GM12878 (cell line): Measurements from ENCODE around the gene ZNF480. TPM values are rescaled to one million over a fixed set of nuclear protein-coding genes. Genes with fewer than 3 reads are reported as not detected.

Experiments used
- ATAC-seq: fragments of 200-7000 bp; cut with Tn5 transposase; 3 replicates; pipeline ENCODE4 v1.9.1; 2020; ENCODE audit warnings: mild to moderate bottlenecking, moderate library complexity
- BruUV-seq: library from RNA; stranded (reverse); fragments of 400-500 nt; replicated peaks from 2 replicates; lab custom pipeline; 2021; lab: Mats Ljungman, UMichigan
- CTCF ChIA-PET: fragments of 300-600 bp; sonication (Branson Sonifier 250); formaldehyde crosslinking; extraction: SDS; loops from one replicate; lab custom pipeline; 2021; ENCODE audit warnings: inconsistent platforms; lab: Yijun Ruan, JAX
- POLR2A ChIA-PET: fragments of 350-600 bp; formaldehyde crosslinking; extraction: SDS; loops from one replicate; lab custom pipeline; 2021; ENCODE audit warnings: inconsistent platforms; lab: Charles Lee
- RAD21 ChIA-PET: fragments of 300-600 bp; sonication (Branson Sonifier 250); formaldehyde crosslinking; loops from one replicate; lab custom pipeline; 2023; ENCODE audit warnings: antibody characterized with exemption; ENCODE audit not compliant: unreplicated experiment; lab: Charles Lee
- SMC1A ChIA-PET: fragments of 300-600 bp; sonication (Branson Sonifier 250); formaldehyde crosslinking; loops from one replicate; lab custom pipeline; 2023; ENCODE audit not compliant: unreplicated experiment, uncharacterized antibody; lab: Charles Lee
- DNase-seq: peaks from one replicate; pipeline ENCODE4 v3.0.0-alpha.2; 2011; ENCODE audit warnings: low read depth, low spot score
- FAIRE-seq: peaks from 3 replicates; lab custom pipeline; 2011; peaks lifted over from hg19 to GRCh38; lab: Jason Lieb, UNC
- H2AFZ ChIP-seq: 2 replicates; pipeline ENCODE4 v1.6.0; 2011; ENCODE audit warnings: low read depth, low read length, control low read depth; ENCODE audit not compliant: control insufficient read depth
- H3K27ac ChIP-seq: 2 replicates; pipeline ENCODE4 v1.5.1; 2011; ENCODE audit warnings: control low read depth; ENCODE audit not compliant: control insufficient read depth, insufficient read depth
- H3K27me3 ChIP-seq, 2 experiments: replicated peaks in 1 of 2; 2 replicates each; pipeline versions ENCODE4 v1.6.0 to v1.6.1; 2011; ENCODE audit warnings: low read length in 1 of 2; ENCODE audit not compliant: control insufficient read depth in 2 of 2, insufficient read depth in 2 of 2
- H3K36me3 ChIP-seq, 2 experiments: 2 replicates each; pipeline ENCODE4 v1.5.1; 2011; ENCODE audit warnings: low read length in 1 of 2; ENCODE audit not compliant: control insufficient read depth in 2 of 2, insufficient read depth in 2 of 2
- H3K4me1 ChIP-seq: 2 replicates; pipeline ENCODE4 v1.6.1; 2011; ENCODE audit warnings: mild to moderate bottlenecking, low read length, moderate library complexity, mixed read lengths; ENCODE audit not compliant: control insufficient read depth, insufficient read depth
- H3K4me2 ChIP-seq: 2 replicates; pipeline ENCODE4 v1.6.0; 2011; ENCODE audit warnings: control low read depth; ENCODE audit not compliant: control insufficient read depth, insufficient read depth
- H3K4me3 ChIP-seq: fragments of 200-600 bp; sonication (generic); 2 replicates; pipeline ENCODE4 v1.5.1; 2016
- H3K79me2 ChIP-seq: 2 replicates; pipeline ENCODE4 v1.6.0; 2011; ENCODE audit warnings: low read length; ENCODE audit not compliant: control insufficient read depth, insufficient read depth
- H3K9ac ChIP-seq: 2 replicates; pipeline ENCODE4 v1.8.0; 2011; ENCODE audit warnings: low read length, control low read depth, mixed read lengths; ENCODE audit not compliant: control insufficient read depth, insufficient read depth
- H3K9me3 ChIP-seq: replicated peaks from 3 replicates; pipeline ENCODE4 v1.5.1; 2011; ENCODE audit warnings: mild to moderate bottlenecking, low read length; ENCODE audit not compliant: control insufficient read depth, insufficient read depth
- H4K20me1 ChIP-seq: 2 replicates; pipeline ENCODE4 v1.6.0; 2011; ENCODE audit not compliant: control insufficient read depth, insufficient read depth
- ASH2L ChIP-seq: fragments of 300-600, 200-600 bp; sonication (generic); IDR thresholded peaks from 2 replicates; pipeline ENCODE4 v1.6.1; 2017; ENCODE audit warnings: low read depth, mild to moderate bottlenecking, borderline replicate concordance
- CBFB ChIP-seq: IDR thresholded peaks from 2 replicates; pipeline ENCODE4 v1.6.1; 2016; ENCODE audit warnings: antibody characterized with exemption, low read depth
- EZH2 ChIP-seq: IDR thresholded peaks from 2 replicates; pipeline ENCODE4 v1.6.1; 2012; ENCODE audit warnings: low read depth, mild to moderate bottlenecking, control low read depth, inconsistent platforms, low read length, borderline replicate concordance; ENCODE audit not compliant: control insufficient read depth
- JUND ChIP-seq: IDR thresholded peaks from 2 replicates; pipeline ENCODE4 v1.6.1; 2012; ENCODE audit warnings: low read depth, mild to moderate bottlenecking, low read length, improper control_type of control experiment, moderate library complexity
- MTA2 ChIP-seq: fragments of 450-650 bp; IDR thresholded peaks from 2 replicates; pipeline ENCODE4 v1.6.1; 2016; ENCODE audit warnings: low read depth, mild to moderate bottlenecking, moderate library complexity
- NFYB ChIP-seq: IDR thresholded peaks from 2 replicates; pipeline ENCODE4 v1.6.1; 2011; ENCODE audit warnings: low read depth, mild to moderate bottlenecking, low read length, improper control_type of control experiment, moderate library complexity; ENCODE audit not compliant: insufficient read depth
- RAD51 ChIP-seq: fragments of 450-650 bp; IDR thresholded peaks from 2 replicates; pipeline ENCODE4 v1.6.1; 2016; ENCODE audit warnings: moderate library complexity, mild to moderate bottlenecking, inconsistent platforms
- RB1 ChIP-seq: fragments of 450-650 bp; formaldehyde crosslinking; IDR thresholded peaks from 2 replicates; pipeline ENCODE4 v1.6.1; 2017; ENCODE audit warnings: mild to moderate bottlenecking, borderline replicate concordance
- SUPT20H ChIP-seq: IDR thresholded peaks from 2 replicates; pipeline ENCODE4 v1.6.1; 2011; ENCODE audit warnings: low read depth, mild to moderate bottlenecking, low read length, moderate library complexity, borderline replicate concordance; ENCODE audit not compliant: control insufficient read depth
- SUZ12 ChIP-seq: fragments of 200-600 bp; sonication (generic); IDR thresholded peaks from one replicate; pipeline ENCODE4 v1.6.1; 2018; ENCODE audit warnings: antibody characterized with exemption, mild to moderate bottlenecking; ENCODE audit not compliant: unreplicated experiment
- ZNF217 ChIP-seq: fragments of 450-650 bp; IDR thresholded peaks from 2 replicates; pipeline ENCODE4 v1.6.1; 2017; ENCODE audit warnings: antibody characterized with exemption, mild to moderate bottlenecking
- WGBS: methylation state at CpG from one replicate; pipeline ENCODE4 v1.1.6; 2016; ENCODE audit warnings: low lambda C conversion rate; ENCODE audit not compliant: insufficient replicate concordance, insufficient coverage; ENCODE audit errors: missing lambda C conversion rate; 5-methylcytosine and 5-hydroxymethylcytosine counted together
- in situ Hi-C: fragments of 300-500 bp; cut with MboI; formaldehyde crosslinking; loops from 9 replicates; pipeline ENCODE4 v1.14.3; 2018; ENCODE audit warnings: mixed read lengths
- intact Hi-C: fragments of 100-400 bp; cut with micrococcal nuclease; formaldehyde crosslinking; loops from one replicate; pipeline ENCODE4 v1.14.2; 2022; ENCODE audit not compliant: unreplicated experiment
- polyA plus RNA-seq, 11 experiments: library from polyadenylated mRNA; depleted of rRNA in 4 of 11; unstranded in 6 of 11; stranded (reverse) in 5 of 11; fragments of >200 nt; fragmentation: Nextera tagmentation in 4 of 11; fragmentation: Illumina TruSeq in 1 of 11; extraction: Ambion mirVana in 4 of 11; extraction: Trizol in 1 of 11; gene quantifications; 1 replicate in 1 of 11; 2 replicates in 10 of 11; pipeline versions ENCODE4 v1.2.1 to v1.2.3, GENCODE V29; 2011 to 2016; ENCODE audit warnings: inconsistent platforms in 2 of 11, missing spikeins in 2 of 11, low read depth in 1 of 11
- total RNA-seq, 4 experiments: library from RNA; depleted of rRNA in 3 of 4; stranded (reverse); fragments of >200 nt in 3 of 4; fragmentation: Illumina TruSeq in 1 of 4; extraction: Trizol in 1 of 4; gene quantifications; 2 replicates each; pipeline versions ENCODE4 v1.2.1 to v1.2.3, GENCODE V29; 2013 to 2021
- TF ChIP-seq, protein P1 (sequence below): IDR thresholded peaks from 2 replicates; pipeline ENCODE4 v1.6.1; 2011; ENCODE audit warnings: borderline replicate concordance, low read depth, mild to moderate bottlenecking, moderate library complexity, low read length; ENCODE audit not compliant: insufficient read depth, poor library complexity, severe bottlenecking
- TF ChIP-seq, protein P2 (sequence below): fragments of 450-650 bp; IDR thresholded peaks from 2 replicates; pipeline ENCODE4 v1.6.1; 2017; ENCODE audit warnings: antibody characterized with exemption, mild to moderate bottlenecking, moderate library complexity
- TF ChIP-seq, protein P3 (sequence below): fragments of 450-650 bp; formaldehyde crosslinking; IDR thresholded peaks from 2 replicates; pipeline ENCODE4 v1.4.0; 2020; ENCODE audit warnings: mild to moderate bottlenecking, moderate library complexity

The ZNF480 gene
- total and polyA plus RNA-seq, 10 of the 15 experiments (the other 5 are each of a cell fraction or from before 2014, with no cell fraction given), result 6.6 to 26.5 (median 16.8) TPM

DNA sequence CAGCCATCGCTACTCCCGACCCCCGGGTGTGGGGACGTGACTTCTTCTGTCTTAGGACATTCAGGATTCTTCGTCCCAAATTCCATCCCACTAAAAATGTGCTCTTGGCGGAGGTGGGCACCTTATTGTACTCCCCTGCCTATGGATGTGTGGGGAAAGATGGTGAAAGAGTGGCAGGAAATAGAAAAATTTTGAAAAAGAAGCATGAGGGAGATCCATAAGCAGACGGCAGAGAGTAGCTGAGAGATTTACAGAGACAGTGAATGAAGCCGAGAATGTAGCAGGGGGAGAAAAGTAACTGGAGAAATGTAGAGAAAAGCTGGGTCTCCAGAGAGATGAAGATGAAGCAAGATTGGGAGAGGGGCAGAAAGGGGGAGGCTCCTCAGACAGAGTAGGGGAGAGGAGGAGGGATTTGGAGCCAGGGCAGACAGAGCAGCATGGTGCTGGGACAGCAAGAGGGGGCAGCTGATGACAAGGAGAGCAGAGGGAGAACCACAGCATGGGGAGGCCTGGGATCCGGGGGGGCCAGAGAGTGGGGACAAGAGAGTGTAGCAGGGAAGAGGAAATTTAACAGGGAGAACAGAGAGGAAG lies 39.9 kb downstream of the ZNF480 start:
- 16% methylated on average over 9 of the region's 9 CpGs for WGBS
- peak overlapping the region; percentile 77 for H3K4me3 ChIP-seq
- peak overlapping the region; percentile 24 for H2AFZ ChIP-seq
- ChIA-PET CTCF (no interaction called here), RAD21 (no interaction called here), SMC1A (no interaction called here), POLR2A (no interaction called here)
- H3K27ac ChIP-seq, result no peak overlapping the region
- no peaks in the 10 kb centered on the region for H4K20me1 ChIP-seq
- no peak for ATAC-seq
- no peaks in the 10 kb centered on the region for H3K27me3 ChIP-seq
- H3K36me3 ChIP-seq, result no peaks in the 10 kb centered on the region
- H3K9me3 ChIP-seq, result peaks cover 7% of the 10 kb centered on the region; the same call in 2 of the 3 replicates
- H3K4me2 ChIP-seq, result peak overlapping the region; percentile 67
- H3K79me2 ChIP-seq, result no peaks in the 10 kb centered on the region
- no TSS peak for BruUV-seq
- TF ChIP-seq, protein P1, sequence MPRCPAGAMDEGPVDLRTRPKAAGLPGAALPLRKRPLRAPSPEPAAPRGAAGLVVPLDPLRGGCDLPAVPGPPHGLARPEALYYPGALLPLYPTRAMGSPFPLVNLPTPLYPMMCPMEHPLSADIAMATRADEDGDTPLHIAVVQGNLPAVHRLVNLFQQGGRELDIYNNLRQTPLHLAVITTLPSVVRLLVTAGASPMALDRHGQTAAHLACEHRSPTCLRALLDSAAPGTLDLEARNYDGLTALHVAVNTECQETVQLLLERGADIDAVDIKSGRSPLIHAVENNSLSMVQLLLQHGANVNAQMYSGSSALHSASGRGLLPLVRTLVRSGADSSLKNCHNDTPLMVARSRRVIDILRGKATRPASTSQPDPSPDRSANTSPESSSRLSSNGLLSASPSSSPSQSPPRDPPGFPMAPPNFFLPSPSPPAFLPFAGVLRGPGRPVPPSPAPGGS, result no peak
- TF ChIP-seq ASH2L (no peak), CBFB (no peak), RAD51 (no peak), ZNF217 (no peak), EZH2 (no peak), RB1 (no peak), SUPT20H (no peak), JUND (no peak), SUZ12 (no peak), MTA2 (no peak), NFYB (no peak)
- TF ChIP-seq, protein P2, sequence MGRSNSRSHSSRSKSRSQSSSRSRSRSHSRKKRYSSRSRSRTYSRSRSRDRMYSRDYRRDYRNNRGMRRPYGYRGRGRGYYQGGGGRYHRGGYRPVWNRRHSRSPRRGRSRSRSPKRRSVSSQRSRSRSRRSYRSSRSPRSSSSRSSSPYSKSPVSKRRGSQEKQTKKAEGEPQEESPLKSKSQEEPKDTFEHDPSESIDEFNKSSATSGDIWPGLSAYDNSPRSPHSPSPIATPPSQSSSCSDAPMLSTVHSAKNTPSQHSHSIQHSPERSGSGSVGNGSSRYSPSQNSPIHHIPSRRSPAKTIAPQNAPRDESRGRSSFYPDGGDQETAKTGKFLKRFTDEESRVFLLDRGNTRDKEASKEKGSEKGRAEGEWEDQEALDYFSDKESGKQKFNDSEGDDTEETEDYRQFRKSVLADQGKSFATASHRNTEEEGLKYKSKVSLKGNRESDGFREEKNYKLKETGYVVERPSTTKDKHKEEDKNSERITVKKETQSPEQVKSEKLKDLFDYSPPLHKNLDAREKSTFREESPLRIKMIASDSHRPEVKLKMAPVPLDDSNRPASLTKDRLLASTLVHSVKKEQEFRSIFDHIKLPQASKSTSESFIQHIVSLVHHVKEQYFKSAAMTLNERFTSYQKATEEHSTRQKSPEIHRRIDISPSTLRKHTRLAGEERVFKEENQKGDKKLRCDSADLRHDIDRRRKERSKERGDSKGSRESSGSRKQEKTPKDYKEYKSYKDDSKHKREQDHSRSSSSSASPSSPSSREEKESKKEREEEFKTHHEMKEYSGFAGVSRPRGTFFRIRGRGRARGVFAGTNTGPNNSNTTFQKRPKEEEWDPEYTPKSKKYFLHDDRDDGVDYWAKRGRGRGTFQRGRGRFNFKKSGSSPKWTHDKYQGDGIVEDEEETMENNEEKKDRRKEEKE, result no peak
- TF ChIP-seq, protein P3, sequence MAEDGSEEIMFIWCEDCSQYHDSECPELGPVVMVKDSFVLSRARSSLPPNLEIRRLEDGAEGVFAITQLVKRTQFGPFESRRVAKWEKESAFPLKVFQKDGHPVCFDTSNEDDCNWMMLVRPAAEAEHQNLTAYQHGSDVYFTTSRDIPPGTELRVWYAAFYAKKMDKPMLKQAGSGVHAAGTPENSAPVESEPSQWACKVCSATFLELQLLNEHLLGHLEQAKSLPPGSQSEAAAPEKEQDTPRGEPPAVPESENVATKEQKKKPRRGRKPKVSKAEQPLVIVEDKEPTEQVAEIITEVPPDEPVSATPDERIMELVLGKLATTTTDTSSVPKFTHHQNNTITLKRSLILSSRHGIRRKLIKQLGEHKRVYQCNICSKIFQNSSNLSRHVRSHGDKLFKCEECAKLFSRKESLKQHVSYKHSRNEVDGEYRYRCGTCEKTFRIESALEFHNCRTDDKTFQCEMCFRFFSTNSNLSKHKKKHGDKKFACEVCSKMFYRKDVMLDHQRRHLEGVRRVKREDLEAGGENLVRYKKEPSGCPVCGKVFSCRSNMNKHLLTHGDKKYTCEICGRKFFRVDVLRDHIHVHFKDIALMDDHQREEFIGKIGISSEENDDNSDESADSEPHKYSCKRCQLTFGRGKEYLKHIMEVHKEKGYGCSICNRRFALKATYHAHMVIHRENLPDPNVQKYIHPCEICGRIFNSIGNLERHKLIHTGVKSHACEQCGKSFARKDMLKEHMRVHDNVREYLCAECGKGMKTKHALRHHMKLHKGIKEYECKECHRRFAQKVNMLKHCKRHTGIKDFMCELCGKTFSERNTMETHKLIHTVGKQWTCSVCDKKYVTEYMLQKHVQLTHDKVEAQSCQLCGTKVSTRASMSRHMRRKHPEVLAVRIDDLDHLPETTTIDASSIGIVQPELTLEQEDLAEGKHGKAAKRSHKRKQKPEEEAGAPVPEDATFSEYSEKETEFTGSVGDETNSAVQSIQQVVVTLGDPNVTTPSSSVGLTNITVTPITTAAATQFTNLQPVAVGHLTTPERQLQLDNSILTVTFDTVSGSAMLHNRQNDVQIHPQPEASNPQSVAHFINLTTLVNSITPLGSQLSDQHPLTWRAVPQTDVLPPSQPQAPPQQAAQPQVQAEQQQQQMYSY (CRISPR knock-in tag), result no peak
- peak overlapping the region; percentile 79; the same call in 1 of the 2 replicates for H3K9ac ChIP-seq
- DNase-seq, result no peak
- H3K4me1 ChIP-seq, result no peaks in the 10 kb centered on the region
- FAIRE-seq, result no peak
- in situ Hi-C loops (no loop called here), intact Hi-C loops (no loop called here)
